ENCODE results near the gene TMEM150A.
"Not testable (repeated sequence)": the region's sequence is repeated elsewhere in the genome, so short reads cannot be mapped to it uniquely, and the experiment has no call there.

TMEM150A gene

GRCh38 chr2:85561280-85562212, 41.0 kb downstream of the TMEM150A start, which contains the start of gene GGCX:
Gene GGCX (minus strand): TSS chr2:85561493. CDS start chr2:85561428, 65 bp downstream.
- H3K4me3 ChIP-seq (ENCODE audit: low read length), result peak within 1 kb of the TSS; percentile 95
- TF ChIP-seq CTCF (conservative IDR thresholded peaks at IDR 0.05; ENCODE audit: low read depth, low read length), result no peak
- peak; percentile 83 for DNase-seq (ENCODE audit: low read depth)

- TF ChIP-seq CTCF (conservative IDR thresholded peaks at IDR 0.05; ENCODE audit: low read depth, low read length), result no peak
- no peak for DNase-seq (ENCODE audit: low read depth)
Measured at GRCh38 chr2:85560812-85561279, 41.7 kb downstream of the TMEM150A start.

GRCh38 chr2:85560403-85560726, 42.1 kb downstream of the TMEM150A start:
- H3K4me3 ChIP-seq (ENCODE audit: low read length), result peak overlapping the region; percentile 95
- not testable (repeated sequence) for DNase-seq (ENCODE audit: low read depth)

More at GRCh38 chr2:85560812-85561279, 41.7 kb downstream of the TMEM150A start:
- peak overlapping the region; percentile 95 for H3K4me3 ChIP-seq (ENCODE audit: low read length)

- TF ChIP-seq CTCF (conservative IDR thresholded peaks at IDR 0.05; ENCODE audit: low read depth, low read length), result no peak
- H3K4me3 ChIP-seq (ENCODE audit: low read length), result no peak overlapping the region
- no peak for DNase-seq (ENCODE audit: low read depth)
Measured at GRCh38 chr2:85558160-85558559, 44.3 kb downstream of the TMEM150A start.

- DNase-seq (ENCODE audit: low read depth), result no peak
- H3K4me3 ChIP-seq (ENCODE audit: low read length), result no peak overlapping the region
- no peak for TF ChIP-seq CTCF (conservative IDR thresholded peaks at IDR 0.05; ENCODE audit: low read depth, low read length)
Measured at GRCh38 chr2:85557130-85557529, 45.4 kb downstream of the TMEM150A start.

GRCh38 chr2:85554980-85555612, 47.4 kb downstream of the TMEM150A start:
- no peak for DNase-seq (ENCODE audit: low read depth)
- no peak overlapping the region for H3K4me3 ChIP-seq (ENCODE audit: low read length)
- TF ChIP-seq CTCF (conservative IDR thresholded peaks at IDR 0.05; ENCODE audit: low read depth, low read length), result no peak

GRCh38 chr2:85553184-85553583, 49.3 kb downstream of the TMEM150A start:
- TF ChIP-seq CTCF (conservative IDR thresholded peaks at IDR 0.05; ENCODE audit: low read depth, low read length), result no peak
- no peak for DNase-seq (ENCODE audit: low read depth)
- no peak overlapping the region for H3K4me3 ChIP-seq (ENCODE audit: low read length)

All from retinal pigment epithelial cell (primary cell).